Neutrophil (primary cell): Measurements from ENCODE around the gene DOK7.

Experiments
- H3K27ac ChIP-seq: fragments of 200-600 bp; sonication (generic); 2 replicates; pipeline ENCODE4 v1.5.1; 2016; ENCODE audit warnings: mild to moderate bottlenecking, moderate library complexity
- H3K27me3 ChIP-seq: fragments of 200-600 bp; sonication (generic); 2 replicates; pipeline ENCODE4 v1.6.0; 2016; ENCODE audit warnings: mild to moderate bottlenecking
- H3K36me3 ChIP-seq: fragments of 200-600 bp; sonication (generic); 2 replicates; pipeline ENCODE4 v1.5.1; 2017
- H3K4me1 ChIP-seq, 2 experiments: fragments of 200-600 bp in 1 of 2; sonication (generic) in 1 of 2; 1 replicate in 1 of 2; 2 replicates in 1 of 2; pipeline versions ENCODE4 v1.5.1 to v1.6.1; 2013 to 2016; ENCODE audit warnings: low read depth in 1 of 2, low read length in 1 of 2, mild to moderate bottlenecking in 1 of 2, moderate library complexity in 1 of 2; ENCODE audit not compliant: control insufficient read depth in 1 of 2, insufficient read depth in 1 of 2
- H3K4me3 ChIP-seq, 2 experiments: fragments of 200-600 bp in 1 of 2; sonication (generic) in 1 of 2; 1 replicate in 1 of 2; 2 replicates in 1 of 2; pipeline ENCODE4 v1.5.1; 2013 to 2016; ENCODE audit warnings: low read depth in 1 of 2, low read length in 1 of 2, mild to moderate bottlenecking in 1 of 2, moderate library complexity in 1 of 2
- H3K9me3 ChIP-seq: fragments of 200-600 bp; sonication (generic); 2 replicates; pipeline ENCODE4 v1.5.1; 2016
- CTCF ChIP-seq: fragments of 200-600 bp; sonication (generic); IDR thresholded peaks from 2 replicates; pipeline ENCODE4 v1.5.1; 2016; ENCODE audit warnings: antibody characterized with exemption

The DOK7 gene

DNA sequence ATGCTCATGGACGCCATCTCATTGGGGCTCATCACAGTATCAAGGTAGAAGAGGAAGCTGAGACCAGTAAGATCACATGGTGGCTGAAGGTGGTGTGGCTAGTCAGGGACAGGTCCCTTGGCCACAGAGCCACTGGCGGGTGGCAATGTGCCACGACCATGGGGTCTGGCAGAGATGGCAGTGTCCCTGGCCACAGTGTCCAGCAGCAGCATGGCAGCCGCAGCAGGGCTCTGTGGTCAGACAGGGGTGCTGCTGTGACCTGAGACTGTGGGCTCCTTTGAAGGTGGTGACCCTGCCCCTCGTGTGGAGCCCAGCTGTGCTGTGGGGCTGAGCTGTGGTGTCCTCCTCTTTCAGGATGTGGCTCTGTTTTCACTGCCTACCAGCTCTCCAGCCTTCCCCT lies 2.2 kb upstream of the DOK7 start:
- peaks cover 62% of the 10 kb centered on the region for H3K27me3 ChIP-seq
- H3K27ac ChIP-seq, result no peak overlapping the region
- H3K4me1 ChIP-seq, result no peaks in the 10 kb centered on the region
- H3K4me3 ChIP-seq, result no peak overlapping the region
- no peaks in the 10 kb centered on the region for H3K36me3 ChIP-seq
- no peaks in the 10 kb centered on the region for H3K9me3 ChIP-seq
- no peak for TF ChIP-seq CTCF

GRCh38 chr4:3461515-3462291 lies 1.4 kb upstream of the DOK7 start:
- peaks cover 64% of the 10 kb centered on the region for H3K27me3 ChIP-seq
- no peak for TF ChIP-seq CTCF
- no peaks in the 10 kb centered on the region for H3K9me3 ChIP-seq
- H3K4me1 ChIP-seq, result no peaks in the 10 kb centered on the region
- H3K27ac ChIP-seq, result no peak overlapping the region
- no peak overlapping the region for H3K4me3 ChIP-seq
- no peaks in the 10 kb centered on the region for H3K36me3 ChIP-seq

DNA sequence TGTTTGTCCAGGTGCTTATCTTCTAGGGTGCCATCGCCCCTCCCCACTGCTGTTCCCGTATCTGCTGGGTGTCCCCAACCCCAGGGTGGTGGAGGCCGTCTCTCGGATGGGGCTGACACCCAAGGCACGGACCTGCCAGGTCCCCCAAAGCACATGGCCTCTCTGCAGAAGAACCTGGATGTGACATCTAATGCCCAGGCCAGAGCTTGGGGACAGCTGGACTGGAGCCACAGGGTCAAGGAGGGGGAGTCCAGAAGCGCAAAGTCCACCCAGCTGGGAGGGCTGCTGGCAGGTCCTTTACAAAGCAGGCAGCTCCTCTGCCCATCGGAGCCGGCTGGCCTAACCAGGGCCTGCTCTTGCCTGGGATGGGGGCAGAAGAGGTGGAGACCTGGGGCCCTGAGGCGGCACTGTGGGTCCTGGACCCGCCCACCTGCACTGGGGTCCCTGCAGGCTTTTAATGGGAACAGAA lies 751 bp upstream of the DOK7 start:
- Histone ChIP-seq H3K9me3 (no peaks in the 10 kb centered on the region), H3K4me3 (no peak overlapping the region), H3K36me3 (no peaks in the 10 kb centered on the region), H3K27me3 (peaks cover 64% of the 10 kb centered on the region), H3K4me1 (no peaks in the 10 kb centered on the region), H3K27ac (no peak overlapping the region)
- TF ChIP-seq CTCF, result no peak

DNA sequence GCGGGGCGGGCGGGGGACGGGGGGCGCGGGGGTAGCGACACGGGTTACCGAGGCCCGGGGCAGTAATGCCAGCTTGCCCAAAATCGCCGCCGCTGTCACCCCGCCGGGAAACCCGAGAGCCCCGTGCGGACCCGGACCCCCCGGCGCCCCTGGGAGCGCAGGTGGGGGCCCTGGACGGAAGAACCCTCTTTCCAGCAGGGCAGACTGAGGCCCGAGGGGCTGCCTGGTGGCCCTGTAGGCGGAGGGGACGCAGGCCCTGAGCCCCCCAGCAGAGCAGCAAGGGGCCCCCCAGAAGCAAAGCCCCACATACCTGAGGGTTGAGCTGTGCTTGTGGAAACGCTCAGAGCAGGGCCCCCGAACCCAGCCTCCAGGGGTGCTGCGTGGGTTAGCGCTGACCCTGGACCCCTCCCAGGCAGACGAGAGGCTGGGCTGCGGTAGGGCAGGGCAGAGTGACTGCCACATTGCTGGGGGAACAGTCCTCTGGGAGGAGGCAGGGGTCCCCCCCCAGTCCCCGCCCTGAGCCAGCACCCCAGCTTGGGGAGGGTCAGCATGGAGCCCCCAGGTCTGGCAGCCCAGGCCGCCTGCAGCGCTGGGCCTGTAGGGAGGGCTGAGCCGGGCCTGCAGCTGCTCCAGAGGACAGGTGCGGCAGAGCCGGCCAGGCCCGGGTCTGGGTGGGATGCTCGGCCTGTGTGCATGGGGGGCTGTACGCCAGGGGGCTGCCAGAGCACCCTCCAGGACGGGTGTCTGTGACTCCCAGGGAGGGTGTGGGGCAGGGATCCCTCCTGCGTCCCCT lies 646 bp downstream of the DOK7 start:
- Histone ChIP-seq H3K27ac (no peak overlapping the region), H3K4me1 (no peaks in the 10 kb centered on the region), H3K9me3 (no peaks in the 10 kb centered on the region), H3K4me3 (no peak overlapping the region), H3K36me3 (no peaks in the 10 kb centered on the region), H3K27me3 (peaks cover 61% of the 10 kb centered on the region)
- no peak for TF ChIP-seq CTCF

- Histone ChIP-seq H3K36me3 (no peaks in the 10 kb centered on the region), H3K27ac (no peak overlapping the region), H3K4me3 (no peak overlapping the region), H3K9me3 (no peaks in the 10 kb centered on the region), H3K4me1 (no peaks in the 10 kb centered on the region), H3K27me3 (peaks cover 58% of the 10 kb centered on the region)
- no peak for TF ChIP-seq CTCF
These were observed 1.3 kb downstream of the DOK7 start for GRCh38 chr4:3464349-3464905.
